Measurements from ENCODE around the gene SS18L1.

DNA sequence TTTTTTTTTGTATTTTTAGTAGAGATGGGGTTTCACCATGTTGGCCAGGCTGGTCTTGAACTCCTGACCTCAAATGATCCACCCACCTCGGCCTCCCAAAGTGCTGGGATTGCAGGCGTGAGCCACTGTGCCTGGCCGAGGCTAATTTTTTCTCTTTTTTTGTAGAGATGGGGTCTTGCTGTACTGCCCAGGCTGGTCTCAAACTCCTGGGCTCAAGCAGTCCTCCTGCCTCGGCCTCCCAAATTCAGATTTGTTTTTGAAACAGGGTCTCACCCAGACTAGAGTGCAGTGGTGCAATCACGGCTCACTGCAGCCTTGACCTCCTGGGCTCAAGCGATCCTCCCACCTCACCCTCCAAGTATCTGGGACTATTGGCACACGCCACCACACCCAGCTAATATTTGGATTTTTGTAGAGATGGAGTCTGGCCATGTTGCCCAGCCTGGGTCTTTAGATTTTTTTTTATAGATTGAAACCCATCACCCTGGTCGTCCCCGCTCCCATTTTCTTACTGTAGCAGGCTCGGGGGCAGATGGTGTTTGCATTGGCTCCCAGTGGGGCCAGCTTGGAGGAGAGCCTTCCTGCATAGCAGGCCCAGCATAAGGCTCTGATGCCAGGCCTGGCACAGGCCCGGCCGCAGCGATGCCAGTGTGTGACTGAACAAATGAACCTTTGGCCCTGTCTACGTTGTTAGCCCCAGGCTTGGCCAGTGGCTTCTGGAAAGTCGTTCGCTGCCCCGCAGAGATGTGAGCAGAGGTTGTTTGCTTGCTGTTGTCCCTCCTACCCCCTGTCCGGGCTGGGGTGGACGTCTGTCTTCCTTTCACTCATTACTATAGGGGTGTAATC is 35.0 kb downstream of the SS18L1 start:
- TF ChIP-seq, protein P1, sequence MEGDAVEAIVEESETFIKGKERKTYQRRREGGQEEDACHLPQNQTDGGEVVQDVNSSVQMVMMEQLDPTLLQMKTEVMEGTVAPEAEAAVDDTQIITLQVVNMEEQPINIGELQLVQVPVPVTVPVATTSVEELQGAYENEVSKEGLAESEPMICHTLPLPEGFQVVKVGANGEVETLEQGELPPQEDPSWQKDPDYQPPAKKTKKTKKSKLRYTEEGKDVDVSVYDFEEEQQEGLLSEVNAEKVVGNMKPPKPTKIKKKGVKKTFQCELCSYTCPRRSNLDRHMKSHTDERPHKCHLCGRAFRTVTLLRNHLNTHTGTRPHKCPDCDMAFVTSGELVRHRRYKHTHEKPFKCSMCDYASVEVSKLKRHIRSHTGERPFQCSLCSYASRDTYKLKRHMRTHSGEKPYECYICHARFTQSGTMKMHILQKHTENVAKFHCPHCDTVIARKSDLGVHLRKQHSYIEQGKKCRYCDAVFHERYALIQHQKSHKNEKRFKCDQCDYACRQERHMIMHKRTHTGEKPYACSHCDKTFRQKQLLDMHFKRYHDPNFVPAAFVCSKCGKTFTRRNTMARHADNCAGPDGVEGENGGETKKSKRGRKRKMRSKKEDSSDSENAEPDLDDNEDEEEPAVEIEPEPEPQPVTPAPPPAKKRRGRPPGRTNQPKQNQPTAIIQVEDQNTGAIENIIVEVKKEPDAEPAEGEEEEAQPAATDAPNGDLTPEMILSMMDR (conservative IDR thresholded peaks at IDR 0.05; ENCODE audit: low read length), result no peak
- no peak for TF ChIP-seq EZH2phosphoT487 (IDR thresholded peaks at IDR 0.05; ENCODE audit: borderline replicate concordance)
